DMS153 treated with DMSO at 0.1 percent for 48 hours (cell line): Measurements from ENCODE around the gene PRDM11.
"Not testable (repeated sequence)": the region's sequence is repeated elsewhere in the genome, so short reads cannot be mapped to it uniquely, and the experiment has no call there.

Experiments
- DNase-seq: peaks from one replicate; lab custom pipeline; 2025; ENCODE audit not compliant: unreplicated experiment; lab: John Stamatoyannopoulos, UW

The PRDM11 gene

DNA sequence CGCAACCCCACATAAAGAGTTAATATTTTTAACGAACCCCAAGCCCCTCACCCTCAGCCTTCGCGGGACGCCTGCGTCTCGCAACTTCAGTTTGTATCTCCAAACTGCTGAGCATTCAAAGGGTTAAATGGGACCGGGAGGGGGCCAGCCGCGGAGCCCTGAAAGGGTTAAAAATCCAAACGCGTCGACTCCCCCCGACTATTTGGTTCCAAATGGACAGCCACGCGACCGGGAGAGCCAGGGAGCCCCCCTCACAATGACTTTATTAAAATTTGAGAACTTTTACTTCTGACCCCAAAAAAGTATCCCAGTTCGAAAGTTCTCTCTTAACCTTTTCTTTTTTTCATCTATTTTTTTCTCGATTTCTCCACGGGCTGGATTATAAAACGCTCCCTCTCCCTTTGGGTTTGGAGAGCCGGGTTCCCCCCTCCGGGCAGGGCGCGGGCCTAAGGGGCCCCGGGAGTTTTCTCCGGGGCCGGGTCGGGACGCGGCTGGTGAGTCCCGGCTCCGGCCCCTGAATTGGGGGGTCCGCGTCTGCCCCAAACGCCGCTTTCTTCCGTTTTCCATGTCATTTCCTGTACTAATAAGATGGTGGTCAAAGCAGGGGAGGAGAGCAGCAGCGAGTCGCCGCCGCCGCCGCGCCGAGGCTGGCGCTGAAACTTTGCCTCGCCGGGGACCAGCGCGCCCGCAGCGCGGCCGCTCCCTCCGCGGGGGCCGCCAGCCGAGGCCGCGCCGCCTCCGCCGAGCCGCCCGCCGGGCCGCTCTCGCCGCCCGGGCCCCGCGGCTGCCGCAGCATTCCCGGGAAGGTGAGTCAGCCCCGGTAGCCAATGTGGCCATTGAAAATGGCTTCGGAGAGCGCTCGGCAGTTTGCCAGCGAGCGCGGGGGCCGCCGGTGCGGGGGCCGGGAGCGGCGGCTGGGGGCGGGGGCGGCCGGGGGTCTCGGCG, at the start of gene PRDM11:
TSS of gene PRDM11 (plus strand) at position 568 of the 945 bp plus-strand sequence. CDS start 35,128 bp downstream, outside the sequence.
- DNase-seq: peak; percentile 7

DNA sequence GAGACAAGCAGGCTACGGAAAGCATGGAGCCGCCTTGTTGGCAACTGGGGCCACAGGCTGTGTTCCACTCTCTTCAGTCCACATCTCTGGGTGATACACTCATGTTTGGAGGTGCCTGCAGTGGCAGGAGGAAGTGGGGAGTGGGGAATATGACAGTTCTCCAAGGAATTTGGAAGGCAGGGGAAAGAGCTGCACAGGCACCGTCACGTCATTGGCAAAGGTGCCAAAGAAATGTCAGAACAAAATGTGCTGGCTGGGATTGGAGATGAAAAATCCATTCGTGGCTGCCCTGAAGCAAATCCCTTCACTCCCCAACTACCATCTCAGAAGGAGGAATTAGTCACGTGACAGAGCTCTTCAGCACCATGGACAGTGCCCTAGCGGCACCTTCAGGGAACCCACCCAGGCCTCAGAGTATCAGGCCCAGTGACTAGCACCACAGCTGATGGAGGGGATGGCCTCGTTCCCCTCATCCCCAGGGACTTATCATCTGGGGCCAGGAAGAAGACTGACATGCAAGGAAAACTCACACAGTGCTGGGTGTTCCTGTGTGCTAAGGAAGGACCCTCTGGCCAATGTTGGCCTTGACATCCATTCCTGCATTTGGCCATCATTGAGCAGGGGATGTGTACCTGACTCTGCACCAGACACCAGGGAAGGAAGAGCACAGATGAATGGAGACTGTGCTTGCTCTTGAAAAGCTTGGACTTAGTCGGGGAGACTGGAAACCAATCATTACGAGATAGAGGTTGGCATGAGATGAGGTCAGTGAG, 48.5 kb upstream of the PRDM11 start:
- no peak for DNase-seq

DNA sequence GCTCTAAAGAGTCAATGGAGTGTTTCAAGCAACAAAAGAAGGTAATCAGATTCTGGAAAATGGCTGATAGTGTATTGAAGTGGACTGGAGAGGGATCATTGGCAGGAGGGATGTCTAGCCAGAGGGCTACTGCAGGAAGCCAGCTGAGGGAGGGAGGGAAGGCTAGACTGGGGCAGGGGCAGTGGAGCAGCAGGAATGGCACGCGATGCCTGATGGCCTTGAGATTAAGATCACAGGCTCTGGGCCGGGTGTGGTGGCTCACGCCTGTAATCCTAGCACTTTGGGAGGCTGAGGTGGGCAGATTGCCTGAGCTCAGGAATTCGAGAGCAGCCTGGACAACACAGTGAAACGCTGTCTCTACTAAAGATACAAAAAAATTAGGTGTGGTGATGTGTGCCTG, 47.5 kb upstream of the PRDM11 start:
- no peak for DNase-seq

DNA sequence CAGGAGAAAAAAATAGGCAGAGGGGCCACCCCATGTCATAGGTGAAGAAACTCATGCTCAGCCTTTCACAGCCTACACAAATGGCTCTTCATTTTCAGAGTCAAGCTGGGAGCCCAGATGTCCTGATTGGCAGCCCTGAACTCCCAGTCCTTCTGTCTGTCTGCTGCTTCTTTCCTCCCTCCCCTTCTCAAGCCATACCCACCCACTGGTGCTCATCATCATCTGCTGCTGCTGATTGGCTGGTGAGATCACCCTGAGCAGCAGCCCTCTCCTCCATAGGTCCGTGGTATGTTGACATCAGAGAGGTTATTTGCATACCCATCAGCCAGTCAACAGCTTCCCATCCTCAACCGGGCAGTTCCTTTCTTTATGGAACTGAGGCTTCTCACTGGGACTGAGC, 46.1 kb upstream of the PRDM11 start:
- DNase-seq: no peak

DNA sequence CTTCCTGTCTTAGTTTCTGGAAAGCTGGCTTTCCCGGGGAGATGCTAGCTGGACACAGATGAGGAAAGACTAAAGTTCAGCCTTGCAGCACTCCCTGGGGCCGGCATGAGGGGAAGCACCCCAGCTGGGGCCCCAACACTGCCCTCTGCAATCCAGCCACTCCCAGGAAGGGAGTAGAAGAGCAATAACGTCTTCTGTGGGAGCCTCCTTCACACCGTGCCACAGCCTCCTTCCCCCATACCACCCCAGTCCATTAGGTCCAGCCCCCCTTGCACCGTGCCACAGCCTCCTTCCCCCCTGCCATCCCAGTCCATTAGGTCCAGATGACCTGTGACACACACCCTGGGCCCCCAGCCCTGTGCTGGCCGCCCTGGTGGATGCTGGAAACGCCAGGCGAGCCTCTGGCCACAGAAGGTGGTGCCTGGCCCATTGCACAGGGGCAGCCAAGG, 44.1 kb upstream of the PRDM11 start:
- DNase-seq: no peak

DNA sequence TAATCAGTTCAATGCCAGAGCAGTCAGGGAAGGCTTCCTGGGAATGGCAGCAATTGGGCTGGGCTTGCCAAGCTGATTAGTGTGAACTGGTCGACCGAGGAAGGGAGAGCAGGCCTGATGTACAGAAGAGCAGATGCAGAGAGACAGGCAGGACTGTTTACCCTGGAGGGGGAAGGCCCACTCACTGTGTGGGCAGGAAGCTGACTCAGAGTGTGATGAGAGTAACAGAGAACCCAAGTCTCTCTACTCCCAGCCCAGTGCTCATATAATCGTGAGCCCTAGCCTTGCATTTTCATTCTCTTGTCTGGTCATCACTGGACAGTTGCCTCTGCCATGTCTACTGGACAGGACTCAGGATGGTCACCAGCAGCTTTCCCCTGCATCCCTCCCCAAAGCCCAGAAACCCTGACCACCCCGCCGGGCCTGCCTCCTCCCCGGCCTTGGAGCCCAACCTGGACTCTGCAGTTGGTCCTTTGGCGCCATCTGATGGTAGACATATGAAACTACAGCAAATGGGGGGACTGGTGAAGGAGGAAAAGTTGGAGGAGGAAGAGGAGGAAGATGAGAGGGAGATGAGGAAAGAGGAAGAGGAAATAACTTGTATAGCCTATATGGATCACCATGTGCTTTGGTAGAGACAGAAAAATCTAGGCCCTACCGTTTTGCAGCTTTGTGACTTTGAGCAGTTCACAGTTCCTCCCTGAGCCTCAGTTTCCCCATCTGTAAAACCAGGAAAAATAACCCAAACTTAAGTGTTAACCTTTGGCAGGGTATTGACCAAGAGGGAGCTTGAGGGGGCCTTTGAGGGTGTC, 43.4 kb upstream of the PRDM11 start:
- DNase-seq: peak; percentile 43

DNA sequence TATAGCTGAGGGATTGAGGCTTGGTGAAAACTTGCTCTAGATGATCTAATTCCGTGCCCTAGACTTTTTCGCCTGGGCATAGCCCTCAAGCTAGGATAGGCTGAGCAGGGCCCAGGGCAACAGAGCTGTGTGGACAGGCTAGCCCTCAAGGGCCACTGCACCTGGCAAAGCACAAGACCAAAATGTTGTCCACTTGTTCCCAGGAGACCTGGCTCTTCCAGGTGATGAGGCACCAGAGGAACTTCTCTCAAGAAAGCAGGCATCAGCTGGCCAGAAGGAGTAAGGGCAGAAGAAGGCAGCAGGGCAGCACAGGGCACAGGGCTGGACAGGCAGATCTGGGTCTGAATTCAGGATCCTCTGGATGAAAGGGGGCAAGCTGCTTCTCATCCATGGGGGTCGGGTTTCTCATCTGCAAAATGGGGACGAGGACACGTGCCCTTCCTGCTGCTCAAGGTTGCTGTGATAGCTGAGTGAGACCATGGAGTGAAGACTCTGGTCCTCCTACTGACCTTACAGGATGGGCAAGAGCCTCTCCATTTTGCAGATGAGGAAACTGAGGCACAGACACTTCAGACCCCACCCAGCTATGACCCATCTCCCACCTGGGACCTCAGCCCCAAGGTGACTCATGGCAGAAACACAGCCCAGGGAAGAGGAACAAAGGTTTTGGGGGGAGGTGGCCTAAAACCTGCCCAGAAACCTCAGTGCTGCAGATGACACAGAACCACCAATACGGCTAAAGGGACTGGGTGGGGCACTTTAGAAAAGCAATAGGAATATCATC, 42.2 kb upstream of the PRDM11 start:
- DNase-seq: no peak

DNA sequence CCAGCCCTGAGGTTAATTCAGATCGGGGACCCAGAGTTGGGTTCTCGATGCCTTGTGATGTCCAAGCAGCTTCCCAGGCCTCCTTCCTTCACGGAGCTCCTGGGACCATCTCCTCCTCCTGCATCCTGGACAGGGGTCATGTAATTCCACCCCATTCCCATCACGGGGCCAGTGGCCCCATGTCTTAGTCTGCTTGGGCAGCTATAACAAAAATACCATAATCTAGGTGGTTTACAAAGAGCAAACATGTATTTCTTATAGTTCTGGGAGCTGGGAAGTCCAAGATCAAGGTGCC, 41.7 kb upstream of the PRDM11 start:
- DNase-seq: no peak

DNA sequence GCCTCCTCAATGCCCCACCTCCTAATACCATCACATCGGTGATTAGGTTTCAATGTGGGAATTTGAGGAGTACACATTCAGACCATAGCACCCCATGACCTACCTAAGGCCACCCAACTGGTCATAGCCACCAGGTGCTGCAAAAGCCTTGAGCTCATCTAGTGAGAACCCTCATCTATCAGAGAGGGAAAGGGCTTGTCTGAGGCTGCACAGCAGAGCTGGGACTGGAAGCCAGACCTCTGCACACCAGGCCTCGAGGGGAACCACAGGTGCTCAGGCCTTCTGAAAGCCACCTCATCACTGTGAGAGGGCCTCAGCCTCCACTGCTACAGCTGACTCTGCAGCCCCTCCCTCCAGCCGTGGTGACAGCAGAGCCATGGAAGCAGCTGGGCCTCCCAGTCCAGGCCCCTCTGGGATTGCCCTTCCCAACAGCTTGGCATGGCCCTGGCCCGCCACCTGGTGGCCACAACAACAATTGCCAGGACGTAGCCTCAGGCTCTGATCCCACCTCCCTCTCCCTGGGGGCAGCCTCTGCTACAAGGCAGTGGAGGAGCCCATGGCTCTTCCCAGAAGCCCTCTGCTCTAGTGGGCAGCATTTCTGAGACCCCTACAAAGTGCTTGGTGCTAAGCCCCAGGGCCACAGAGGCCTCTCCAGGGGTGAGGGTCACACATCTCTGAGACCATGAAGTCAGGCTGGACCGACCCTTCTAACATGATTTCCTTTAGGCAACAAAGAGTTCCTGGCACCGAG, 41.0 kb upstream of the PRDM11 start:
- DNase-seq: peak; percentile 73

DNA sequence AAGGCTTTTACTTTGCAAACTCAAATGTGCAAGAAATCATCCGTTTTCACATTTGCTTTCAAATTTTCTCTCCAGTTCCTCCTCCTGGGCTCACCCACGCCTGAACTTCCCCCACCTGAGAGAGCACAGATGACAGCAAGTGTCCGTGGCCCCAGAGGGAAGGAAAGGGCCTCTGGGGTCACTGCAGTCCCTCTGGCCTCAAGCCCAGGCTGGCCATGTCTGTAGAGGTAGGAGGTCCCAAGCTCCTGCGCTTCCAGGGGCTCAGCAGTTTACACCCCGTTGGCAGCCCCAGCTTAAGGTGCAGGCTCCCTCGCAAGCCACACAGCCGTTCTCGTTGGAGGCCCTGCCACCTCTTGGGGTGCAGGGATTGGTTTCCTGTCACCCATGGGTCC, 40.5 kb upstream of the PRDM11 start:
- no peak for DNase-seq

DNA sequence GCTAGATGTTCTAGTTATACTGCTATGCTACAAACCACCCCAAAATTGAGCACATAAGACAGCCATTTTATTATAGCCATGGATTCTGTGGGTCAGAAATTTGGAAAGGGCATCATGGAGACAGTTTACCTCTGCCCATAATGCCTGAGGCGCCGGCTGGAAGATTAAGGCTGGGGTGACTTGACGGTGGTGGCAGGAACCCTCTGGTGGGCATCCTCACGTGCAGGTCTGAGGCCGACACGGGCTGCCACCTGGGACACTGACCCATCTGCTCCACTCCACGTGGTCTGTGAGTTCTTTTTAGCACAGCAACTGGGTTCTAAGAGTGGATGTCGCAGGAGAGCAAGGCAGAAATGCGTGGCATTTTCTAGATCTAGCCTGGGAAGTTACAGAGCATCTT, 40.0 kb upstream of the PRDM11 start:
- no peak for DNase-seq

DNA sequence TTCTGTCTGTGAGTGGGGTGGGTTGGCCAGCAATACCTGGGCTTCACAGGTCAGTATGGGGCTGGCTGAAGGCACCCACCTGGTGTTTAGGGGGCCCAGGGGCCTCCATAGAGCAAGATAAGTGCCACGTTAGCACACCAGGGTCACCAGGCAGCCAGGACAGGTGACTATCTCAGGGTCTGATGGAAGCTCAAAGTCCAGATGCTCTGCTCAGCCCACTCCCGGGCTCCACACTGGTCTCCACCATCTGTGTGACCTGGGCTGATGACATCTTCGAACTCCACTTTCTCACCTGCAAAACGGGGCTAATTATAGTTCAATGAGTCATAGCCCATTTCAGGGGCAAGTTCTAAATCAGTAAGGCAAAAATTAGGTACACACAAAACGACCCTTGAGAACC, 39.4 kb upstream of the PRDM11 start:
- DNase-seq: no peak

DNA sequence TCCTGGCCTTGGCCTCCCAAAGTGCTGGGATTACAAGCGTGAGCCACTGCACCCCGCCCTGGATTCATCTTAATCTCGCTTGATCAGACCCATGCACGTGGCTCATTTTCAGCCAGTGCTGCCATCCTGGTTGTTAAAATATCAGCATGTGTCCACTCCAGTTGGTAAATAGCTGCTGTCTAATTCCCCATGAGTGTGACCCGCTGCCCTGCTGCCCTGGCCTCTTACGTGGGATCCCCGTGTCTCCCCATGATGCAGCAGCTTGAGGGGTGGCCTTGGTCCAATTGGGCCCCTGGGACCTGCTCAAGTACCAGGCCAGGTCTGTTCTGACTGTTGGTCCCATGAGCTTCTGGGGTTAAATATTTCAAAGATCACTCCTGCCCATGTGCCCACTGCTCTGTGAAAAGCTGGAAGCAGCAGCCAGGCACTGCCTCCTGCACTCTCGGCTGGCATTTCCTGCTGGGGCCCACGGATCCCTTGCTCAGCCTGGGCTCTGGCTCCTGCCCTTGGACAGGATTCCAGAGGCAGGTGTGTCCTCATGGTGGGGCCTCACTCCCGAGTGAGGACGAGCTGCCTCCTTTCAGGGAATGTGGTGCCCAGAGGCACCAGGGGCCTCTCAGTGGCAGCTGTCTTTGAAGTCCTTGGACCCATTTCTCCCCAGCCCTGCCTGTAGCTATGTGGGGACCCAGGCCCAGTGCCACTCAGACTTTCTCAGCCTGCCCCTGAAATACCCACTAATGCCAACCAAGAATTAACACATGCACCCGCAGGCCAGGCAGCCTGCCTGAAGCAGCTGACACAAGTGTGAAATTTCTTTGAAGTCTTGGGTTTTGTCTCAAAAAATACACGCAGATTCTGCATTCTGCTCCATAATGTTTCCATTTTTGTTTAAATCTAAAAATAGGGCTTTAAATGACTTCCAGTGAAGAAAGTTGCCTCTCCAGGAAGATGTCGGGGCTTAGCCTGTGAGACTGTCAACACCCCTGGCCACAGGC, 38.1 kb upstream of the PRDM11 start:
- no peak for DNase-seq

DNA sequence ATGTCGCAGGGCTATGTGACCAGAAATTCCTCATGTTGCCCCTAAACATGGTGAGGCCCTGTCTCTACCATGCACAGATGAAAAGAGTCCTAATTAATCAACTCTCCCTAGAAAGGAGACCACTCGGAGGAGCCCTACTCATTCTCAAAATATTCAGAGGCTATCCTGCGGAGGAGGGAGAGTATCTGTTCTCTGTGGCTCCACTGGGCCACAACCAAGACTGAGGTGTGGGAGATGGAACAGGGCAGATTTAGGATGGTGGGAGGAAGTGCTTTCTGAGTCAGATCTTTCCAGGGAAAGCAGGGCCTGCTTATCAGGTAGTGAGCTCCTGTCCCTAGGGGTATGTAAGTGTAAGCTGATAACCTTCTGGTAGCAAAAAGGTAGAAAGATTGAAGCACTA, 37.0 kb upstream of the PRDM11 start:
- no peak for DNase-seq

DNA sequence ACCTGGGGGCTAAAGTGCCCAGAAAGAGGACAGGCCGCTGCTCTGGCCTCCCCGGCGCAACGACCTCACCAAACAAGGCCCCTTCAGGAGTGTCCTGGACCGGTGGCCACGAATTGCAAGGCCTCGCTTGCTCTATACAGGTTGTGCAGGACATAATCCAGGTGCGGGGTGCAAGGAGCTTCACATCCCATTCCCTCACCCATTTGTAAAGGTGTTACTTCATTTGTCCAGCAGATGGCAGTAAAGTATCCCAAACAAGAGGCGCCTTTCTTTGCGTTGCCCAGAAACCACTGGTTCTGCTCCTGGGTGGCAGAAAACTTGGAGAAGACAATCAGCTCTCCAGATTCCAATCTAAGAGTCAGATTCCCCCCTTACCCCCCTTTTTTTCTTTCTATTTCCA, 35.9 kb upstream of the PRDM11 start:
- DNase-seq: peak; percentile 62

DNA sequence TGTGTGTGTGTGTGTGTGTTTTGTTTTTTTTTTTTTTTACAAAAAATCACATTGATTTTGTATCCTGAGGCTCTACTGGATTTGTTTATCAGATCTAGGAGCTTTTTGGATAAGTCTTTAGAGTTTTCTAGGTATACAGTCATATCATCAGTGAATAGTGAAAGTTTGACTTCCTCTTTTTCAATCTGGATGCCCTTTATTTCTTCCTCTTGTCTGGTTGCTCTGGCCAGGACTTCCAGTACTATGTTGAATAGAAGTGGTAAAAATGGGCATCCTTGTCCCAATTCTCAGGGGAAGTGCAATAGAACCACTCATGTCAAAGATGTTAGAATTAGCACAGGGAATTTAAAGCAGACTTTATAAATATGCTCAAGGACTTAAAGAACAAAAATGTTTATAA, 32.6 kb upstream of the PRDM11 start:
- no peak for DNase-seq

DNA sequence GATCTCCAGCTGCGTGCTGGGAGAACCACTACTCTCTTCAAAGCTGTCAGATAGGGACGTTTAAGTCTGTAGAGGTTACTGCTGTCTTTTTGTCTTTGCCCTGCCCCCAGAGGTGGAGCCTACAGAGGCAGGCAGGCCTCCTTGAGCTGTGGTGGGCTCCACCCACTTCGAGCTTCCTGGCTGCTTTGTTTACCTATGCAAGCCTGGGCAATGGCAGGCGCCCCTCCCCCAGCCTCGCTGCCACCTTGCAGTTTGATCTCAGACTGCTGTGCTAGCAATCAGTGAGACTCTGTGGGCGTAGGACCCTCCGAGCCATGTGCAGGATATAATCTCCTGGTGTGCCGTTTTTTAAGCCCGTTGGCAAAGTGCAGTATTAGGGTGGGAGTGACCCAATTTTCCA, 18.6 kb upstream of the PRDM11 start:
- not testable (repeated sequence) for DNase-seq

DNA sequence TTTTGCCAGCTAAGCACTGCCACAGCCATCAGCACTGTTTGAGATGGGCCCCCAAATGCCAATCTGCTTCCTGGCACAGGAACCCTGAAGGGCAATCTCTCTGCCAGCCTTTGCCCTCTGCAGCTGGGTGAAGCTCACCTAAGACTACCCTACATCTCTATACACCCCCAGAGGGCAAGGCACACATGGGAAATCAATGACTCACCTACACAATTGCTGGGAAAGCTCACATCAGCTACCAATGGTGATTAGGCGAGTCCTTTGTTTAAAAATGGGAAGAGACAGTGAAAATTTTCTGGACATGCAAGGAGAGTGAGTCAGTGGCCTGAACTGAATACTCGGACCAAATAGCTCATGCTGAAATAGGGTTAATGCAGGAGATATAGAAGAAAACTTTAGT, 12.6 kb upstream of the PRDM11 start:
- no peak for DNase-seq

DNA sequence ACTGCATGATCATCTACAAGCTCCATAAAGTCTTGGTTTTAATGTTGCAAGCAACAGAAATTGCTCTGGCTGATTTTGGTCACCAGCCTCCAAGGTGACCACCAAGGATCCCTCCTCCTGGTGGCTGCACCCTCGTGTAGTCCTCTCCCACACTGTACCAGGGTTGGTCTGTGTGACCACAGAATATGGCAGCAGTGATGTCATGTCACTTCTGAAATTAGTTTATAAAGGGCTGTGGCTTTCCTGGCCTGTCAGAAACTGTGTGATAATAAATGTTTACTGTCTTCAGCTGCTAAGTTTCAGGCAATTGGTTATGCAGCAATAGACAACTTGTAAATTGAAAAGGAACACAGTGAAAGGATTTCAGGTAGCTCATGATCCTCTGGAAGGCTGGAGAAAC, 5.3 kb upstream of the PRDM11 start:
- no peak for DNase-seq
